GM12878 (cell line): ENCODE results near the gene CNOT8. TPM values are rescaled to one million over a fixed set of nuclear protein-coding genes. Genes with fewer than 3 reads are reported as not detected.

Experiments used
- BCL11A ChIP-seq: IDR thresholded peaks from 2 replicates; pipeline ENCODE4 v1.6.1; 2011; ENCODE audit warnings: low read depth, low read length
- CBX5 ChIP-seq: sonication (generic); IDR thresholded peaks from 2 replicates; pipeline ENCODE4 v1.6.1; 2016; ENCODE audit warnings: low read depth, moderate library complexity, mild to moderate bottlenecking, inconsistent platforms
- EP300 ChIP-seq, 2 experiments: fragments of 150-350 bp in 1 of 2; IDR thresholded peaks; 2 replicates each; pipeline ENCODE4 v1.6.1; 2011 to 2012; ENCODE audit warnings: low read depth in 2 of 2, low read length in 2 of 2, borderline replicate concordance in 1 of 2, improper control_type of control experiment in 1 of 2, inconsistent platforms in 1 of 2; ENCODE audit not compliant: control insufficient read depth in 1 of 2
- FOXK2 ChIP-seq: fragments of 450-650 bp; IDR thresholded peaks from 2 replicates; pipeline ENCODE4 v1.6.1; 2017; ENCODE audit warnings: mild to moderate bottlenecking, moderate library complexity
- GABPA ChIP-seq: IDR thresholded peaks from 2 replicates; pipeline ENCODE4 v1.6.1; 2014; ENCODE audit warnings: antibody characterized with exemption, low read depth, mild to moderate bottlenecking, inconsistent platforms
- IKZF1 ChIP-seq: fragments of 450-650 bp; conservative IDR thresholded peaks from 2 replicates; pipeline ENCODE4 v1.6.1; 2017; ENCODE audit warnings: antibody characterized with exemption, mild to moderate bottlenecking
- KLF5 ChIP-seq: fragments of 450-650 bp; IDR thresholded peaks from 2 replicates; pipeline ENCODE4 v1.6.1; 2014; ENCODE audit warnings: mild to moderate bottlenecking; ENCODE audit not compliant: partially characterized antibody
- MYC ChIP-seq: IDR thresholded peaks from 2 replicates; pipeline ENCODE4 v1.6.1; 2011; ENCODE audit warnings: mild to moderate bottlenecking, low read length, moderate library complexity, inconsistent platforms; ENCODE audit not compliant: insufficient read depth, insufficient replicate concordance, insufficient read length, severe bottlenecking
- PAX5 ChIP-seq: IDR thresholded peaks from 2 replicates; pipeline ENCODE4 v1.6.1; 2011; ENCODE audit warnings: low read depth, low read length, borderline replicate concordance
- POLR2AphosphoS5 ChIP-seq: IDR thresholded peaks from 2 replicates; pipeline ENCODE4 v1.6.1; 2011; ENCODE audit warnings: mild to moderate bottlenecking, low read length, inconsistent platforms
- POU2F2 ChIP-seq: IDR thresholded peaks from 3 replicates; pipeline ENCODE4 v1.6.1; 2011; ENCODE audit warnings: low read depth, mild to moderate bottlenecking, low read length, borderline replicate concordance
- RAD21 ChIP-seq: IDR thresholded peaks from 2 replicates; pipeline ENCODE4 v1.6.1; 2011; ENCODE audit warnings: mild to moderate bottlenecking, low read depth, low read length, moderate library complexity; ENCODE audit not compliant: insufficient read depth
- SP1 ChIP-seq: IDR thresholded peaks from one replicate; pipeline ENCODE4 v1.6.1; 2011; ENCODE audit warnings: low read depth, low read length
- STAT3 ChIP-seq: IDR thresholded peaks from 2 replicates; pipeline ENCODE4 v1.6.1; 2011; ENCODE audit warnings: low read depth, low read length, improper control_type of control experiment
- ZBED1 ChIP-seq: IDR thresholded peaks from 2 replicates; pipeline ENCODE4 v1.6.1; 2016; ENCODE audit warnings: borderline replicate concordance
- polyA plus RNA-seq, 11 experiments: library from polyadenylated mRNA; depleted of rRNA in 4 of 11; unstranded in 6 of 11; stranded (reverse) in 5 of 11; fragments of >200 nt; fragmentation: Nextera tagmentation in 4 of 11; fragmentation: Illumina TruSeq in 1 of 11; extraction: Ambion mirVana in 4 of 11; extraction: Trizol in 1 of 11; gene quantifications; 1 replicate in 1 of 11; 2 replicates in 10 of 11; pipeline versions ENCODE4 v1.2.1 to v1.2.3, GENCODE V29; 2011 to 2016; ENCODE audit warnings: inconsistent platforms in 2 of 11, missing spikeins in 2 of 11, low read depth in 1 of 11
- total RNA-seq, 4 experiments: library from RNA; depleted of rRNA in 3 of 4; stranded (reverse); fragments of >200 nt in 3 of 4; fragmentation: Illumina TruSeq in 1 of 4; extraction: Trizol in 1 of 4; gene quantifications; 2 replicates each; pipeline versions ENCODE4 v1.2.1 to v1.2.3, GENCODE V29; 2013 to 2021
- TF ChIP-seq, protein P1 (sequence below): fragments of 150-350 bp; IDR thresholded peaks from 2 replicates; pipeline ENCODE4 v1.6.1; 2014; ENCODE audit warnings: mild to moderate bottlenecking, low read depth, low read length
- TF ChIP-seq, protein P2 (sequence below): fragments of 450-650 bp; IDR thresholded peaks from 2 replicates; pipeline ENCODE4 v1.6.1; 2017; ENCODE audit warnings: mild to moderate bottlenecking, moderate library complexity
- TF ChIP-seq, protein P3 (sequence below): fragments of 450-650 bp; formaldehyde crosslinking; IDR thresholded peaks from 2 replicates; pipeline ENCODE4 v1.4.0; 2020; ENCODE audit warnings: mild to moderate bottlenecking, moderate library complexity
- TF ChIP-seq, protein P4 (sequence below): fragments of 450-650 bp; IDR thresholded peaks from 2 replicates; pipeline ENCODE4 v1.6.1; 2014; ENCODE audit warnings: mild to moderate bottlenecking

CNOT8 gene
- total and polyA plus RNA-seq, 10 of the 15 experiments (the other 5 are each of a cell fraction or from before 2014, with no cell fraction given), result 13.2 to 57.1 (median 39.0) TPM

DNA sequence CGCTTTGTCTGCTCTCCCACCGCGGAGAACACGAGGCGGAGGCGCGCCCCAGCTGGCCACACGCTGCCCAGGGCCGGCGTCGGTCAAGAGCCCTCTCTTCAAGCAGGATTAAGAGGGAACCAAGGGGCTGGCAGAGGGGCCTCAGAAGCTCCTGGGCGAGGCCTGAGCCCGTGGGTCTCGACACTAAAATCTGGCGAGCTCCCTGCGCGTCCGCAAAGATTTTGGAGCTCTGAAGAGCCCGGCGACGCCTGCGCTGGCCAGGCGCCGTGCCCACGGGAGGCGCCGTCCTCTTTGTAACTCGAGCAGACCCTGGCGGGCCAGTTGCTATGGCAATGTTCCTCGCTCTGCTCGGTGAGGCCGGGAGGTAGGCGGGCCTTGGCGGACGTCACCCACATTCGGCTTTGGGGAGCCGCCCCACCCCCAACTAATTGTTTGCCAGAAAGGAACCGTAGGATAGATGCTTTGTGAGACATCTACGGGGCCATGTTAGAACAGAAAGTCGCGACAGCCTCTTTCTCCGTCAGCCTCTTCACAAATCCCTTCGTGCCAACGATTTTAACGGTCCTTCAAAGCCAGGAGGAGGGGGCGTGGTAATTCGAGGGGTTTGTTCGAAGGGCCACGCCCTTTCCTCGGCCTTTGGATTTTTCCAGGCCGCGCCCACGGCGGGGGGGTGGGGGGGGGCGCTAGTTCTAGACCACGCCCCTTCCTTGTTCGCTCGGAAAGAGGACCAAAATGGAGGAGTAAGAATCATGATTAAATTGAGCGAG, 714 bp upstream of the CNOT8 start (continued):
- no peak for TF ChIP-seq KLF5
- no peak for TF ChIP-seq SP1
- TF ChIP-seq PAX5, result 0 out of 2 replicates have a peak, but pooled peaks have one; percentile 3
- no peak for TF ChIP-seq STAT3
- TF ChIP-seq EP300 (IDR thresholded peaks at IDR 0.05; ENCODE audit: borderline replicate concordance in 1 of 2, control insufficient read depth in 1 of 2, low read depth in 2 of 2, low read length in 2 of 2), result peak in 1 of 2 experiments; percentile 8; a peak in 1 of 4 replicates
- TF ChIP-seq BCL11A, result 0 out of 2 replicates have a peak, but pooled peaks have one; percentile 3
- no peak for TF ChIP-seq GABPA
- peak; percentile 64 for TF ChIP-seq ZBED1
- TF ChIP-seq, protein P1, sequence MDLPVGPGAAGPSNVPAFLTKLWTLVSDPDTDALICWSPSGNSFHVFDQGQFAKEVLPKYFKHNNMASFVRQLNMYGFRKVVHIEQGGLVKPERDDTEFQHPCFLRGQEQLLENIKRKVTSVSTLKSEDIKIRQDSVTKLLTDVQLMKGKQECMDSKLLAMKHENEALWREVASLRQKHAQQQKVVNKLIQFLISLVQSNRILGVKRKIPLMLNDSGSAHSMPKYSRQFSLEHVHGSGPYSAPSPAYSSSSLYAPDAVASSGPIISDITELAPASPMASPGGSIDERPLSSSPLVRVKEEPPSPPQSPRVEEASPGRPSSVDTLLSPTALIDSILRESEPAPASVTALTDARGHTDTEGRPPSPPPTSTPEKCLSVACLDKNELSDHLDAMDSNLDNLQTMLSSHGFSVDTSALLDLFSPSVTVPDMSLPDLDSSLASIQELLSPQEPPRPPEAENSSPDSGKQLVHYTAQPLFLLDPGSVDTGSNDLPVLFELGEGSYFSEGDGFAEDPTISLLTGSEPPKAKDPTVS, result no peak
- TF ChIP-seq CBX5, result no peak
- TF ChIP-seq IKZF1, result peak; percentile 59
- TF ChIP-seq, protein P2, sequence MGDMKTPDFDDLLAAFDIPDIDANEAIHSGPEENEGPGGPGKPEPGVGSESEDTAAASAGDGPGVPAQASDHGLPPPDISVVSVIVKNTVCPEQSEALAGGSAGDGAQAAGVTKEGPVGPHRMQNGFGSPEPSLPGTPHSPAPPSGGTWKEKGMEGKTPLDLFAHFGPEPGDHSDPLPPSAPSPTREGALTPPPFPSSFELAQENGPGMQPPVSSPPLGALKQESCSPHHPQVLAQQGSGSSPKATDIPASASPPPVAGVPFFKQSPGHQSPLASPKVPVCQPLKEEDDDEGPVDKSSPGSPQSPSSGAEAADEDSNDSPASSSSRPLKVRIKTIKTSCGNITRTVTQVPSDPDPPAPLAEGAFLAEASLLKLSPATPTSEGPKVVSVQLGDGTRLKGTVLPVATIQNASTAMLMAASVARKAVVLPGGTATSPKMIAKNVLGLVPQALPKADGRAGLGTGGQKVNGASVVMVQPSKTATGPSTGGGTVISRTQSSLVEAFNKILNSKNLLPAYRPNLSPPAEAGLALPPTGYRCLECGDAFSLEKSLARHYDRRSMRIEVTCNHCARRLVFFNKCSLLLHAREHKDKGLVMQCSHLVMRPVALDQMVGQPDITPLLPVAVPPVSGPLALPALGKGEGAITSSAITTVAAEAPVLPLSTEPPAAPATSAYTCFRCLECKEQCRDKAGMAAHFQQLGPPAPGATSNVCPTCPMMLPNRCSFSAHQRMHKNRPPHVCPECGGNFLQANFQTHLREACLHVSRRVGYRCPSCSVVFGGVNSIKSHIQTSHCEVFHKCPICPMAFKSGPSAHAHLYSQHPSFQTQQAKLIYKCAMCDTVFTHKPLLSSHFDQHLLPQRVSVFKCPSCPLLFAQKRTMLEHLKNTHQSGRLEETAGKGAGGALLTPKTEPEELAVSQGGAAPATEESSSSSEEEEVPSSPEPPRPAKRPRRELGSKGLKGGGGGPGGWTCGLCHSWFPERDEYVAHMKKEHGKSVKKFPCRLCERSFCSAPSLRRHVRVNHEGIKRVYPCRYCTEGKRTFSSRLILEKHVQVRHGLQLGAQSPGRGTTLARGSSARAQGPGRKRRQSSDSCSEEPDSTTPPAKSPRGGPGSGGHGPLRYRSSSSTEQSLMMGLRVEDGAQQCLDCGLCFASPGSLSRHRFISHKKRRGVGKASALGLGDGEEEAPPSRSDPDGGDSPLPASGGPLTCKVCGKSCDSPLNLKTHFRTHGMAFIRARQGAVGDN, result peak; percentile 66; the same call in 1 of the 2 replicates
- no peak for TF ChIP-seq POU2F2
- TF ChIP-seq RAD21, result no peak
- TF ChIP-seq MYC, result no peak
- TF ChIP-seq FOXK2, result no peak
- peak; percentile 39; the same call in 1 of the 2 replicates for TF ChIP-seq POLR2AphosphoS5
- TF ChIP-seq, protein P3, sequence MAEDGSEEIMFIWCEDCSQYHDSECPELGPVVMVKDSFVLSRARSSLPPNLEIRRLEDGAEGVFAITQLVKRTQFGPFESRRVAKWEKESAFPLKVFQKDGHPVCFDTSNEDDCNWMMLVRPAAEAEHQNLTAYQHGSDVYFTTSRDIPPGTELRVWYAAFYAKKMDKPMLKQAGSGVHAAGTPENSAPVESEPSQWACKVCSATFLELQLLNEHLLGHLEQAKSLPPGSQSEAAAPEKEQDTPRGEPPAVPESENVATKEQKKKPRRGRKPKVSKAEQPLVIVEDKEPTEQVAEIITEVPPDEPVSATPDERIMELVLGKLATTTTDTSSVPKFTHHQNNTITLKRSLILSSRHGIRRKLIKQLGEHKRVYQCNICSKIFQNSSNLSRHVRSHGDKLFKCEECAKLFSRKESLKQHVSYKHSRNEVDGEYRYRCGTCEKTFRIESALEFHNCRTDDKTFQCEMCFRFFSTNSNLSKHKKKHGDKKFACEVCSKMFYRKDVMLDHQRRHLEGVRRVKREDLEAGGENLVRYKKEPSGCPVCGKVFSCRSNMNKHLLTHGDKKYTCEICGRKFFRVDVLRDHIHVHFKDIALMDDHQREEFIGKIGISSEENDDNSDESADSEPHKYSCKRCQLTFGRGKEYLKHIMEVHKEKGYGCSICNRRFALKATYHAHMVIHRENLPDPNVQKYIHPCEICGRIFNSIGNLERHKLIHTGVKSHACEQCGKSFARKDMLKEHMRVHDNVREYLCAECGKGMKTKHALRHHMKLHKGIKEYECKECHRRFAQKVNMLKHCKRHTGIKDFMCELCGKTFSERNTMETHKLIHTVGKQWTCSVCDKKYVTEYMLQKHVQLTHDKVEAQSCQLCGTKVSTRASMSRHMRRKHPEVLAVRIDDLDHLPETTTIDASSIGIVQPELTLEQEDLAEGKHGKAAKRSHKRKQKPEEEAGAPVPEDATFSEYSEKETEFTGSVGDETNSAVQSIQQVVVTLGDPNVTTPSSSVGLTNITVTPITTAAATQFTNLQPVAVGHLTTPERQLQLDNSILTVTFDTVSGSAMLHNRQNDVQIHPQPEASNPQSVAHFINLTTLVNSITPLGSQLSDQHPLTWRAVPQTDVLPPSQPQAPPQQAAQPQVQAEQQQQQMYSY, result no peak
- TF ChIP-seq, protein P4, sequence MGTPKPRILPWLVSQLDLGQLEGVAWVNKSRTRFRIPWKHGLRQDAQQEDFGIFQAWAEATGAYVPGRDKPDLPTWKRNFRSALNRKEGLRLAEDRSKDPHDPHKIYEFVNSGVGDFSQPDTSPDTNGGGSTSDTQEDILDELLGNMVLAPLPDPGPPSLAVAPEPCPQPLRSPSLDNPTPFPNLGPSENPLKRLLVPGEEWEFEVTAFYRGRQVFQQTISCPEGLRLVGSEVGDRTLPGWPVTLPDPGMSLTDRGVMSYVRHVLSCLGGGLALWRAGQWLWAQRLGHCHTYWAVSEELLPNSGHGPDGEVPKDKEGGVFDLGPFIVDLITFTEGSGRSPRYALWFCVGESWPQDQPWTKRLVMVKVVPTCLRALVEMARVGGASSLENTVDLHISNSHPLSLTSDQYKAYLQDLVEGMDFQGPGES, result 0 out of 2 replicates have a peak, but pooled peaks have one; percentile 33
